SK-N-SH treated with all-trans-retinoic acid at 6 μM for 48 hours (cell line): Measurements from ENCODE around the gene APIP.
A peak's percentile ranks its signal among the peaks of the same experiment; 100 is the strongest.

Experiments
- ATAC-seq: fragments of 200-7000 bp; cut with Tn5 transposase; 3 replicates; pipeline ENCODE4 v1.9.1; 2020; ENCODE audit warnings: mild to moderate bottlenecking, moderate library complexity
- ARNTL ChIP-seq: fragments of 450-650 bp; formaldehyde crosslinking; IDR thresholded peaks from 2 replicates; pipeline ENCODE4 v1.5.0; 2020; ENCODE audit warnings: low read depth, mild to moderate bottlenecking, moderate library complexity, borderline replicate concordance
- BACH2 ChIP-seq: fragments of 250-450 bp; sonication (Bioruptor Pico); IDR thresholded peaks from 2 replicates; pipeline ENCODE4 v1.9.0; 2021; ENCODE audit warnings: mild to moderate bottlenecking, borderline replicate concordance
- CSDC2 ChIP-seq: fragments of 250-450 bp; sonication (Bioruptor Pico); IDR thresholded peaks from 2 replicates; pipeline ENCODE4 v1.5.0; 2020; ENCODE audit warnings: mild to moderate bottlenecking, moderate library complexity
- ESRRG ChIP-seq: fragments of 250-450 bp; sonication (Bioruptor Pico); IDR thresholded peaks from 2 replicates; pipeline ENCODE4 v1.6.1; 2021; ENCODE audit warnings: mild to moderate bottlenecking
- ISL1 ChIP-seq: fragments of 250-450 bp; sonication (Bioruptor Pico); IDR thresholded peaks from 2 replicates; pipeline ENCODE4 v2.1.2; 2022; ENCODE audit warnings: mild to moderate bottlenecking, moderate library complexity
- OSR1 ChIP-seq: fragments of 250-450 bp; sonication (Bioruptor Pico); IDR thresholded peaks from 2 replicates; pipeline ENCODE4 v1.8.0; 2022; ENCODE audit warnings: moderate library complexity, mild to moderate bottlenecking, inconsistent platforms
- PATZ1 ChIP-seq: fragments of 250-450 bp; sonication (Bioruptor Pico); IDR thresholded peaks from 2 replicates; pipeline ENCODE4 v1.8.0; 2020; ENCODE audit warnings: mild to moderate bottlenecking, moderate library complexity, borderline replicate concordance
- PPARA ChIP-seq: fragments of 250-450 bp; sonication (Bioruptor Pico); IDR thresholded peaks from 2 replicates; pipeline ENCODE4 v1.5.0; 2020; ENCODE audit warnings: mild to moderate bottlenecking, borderline replicate concordance
- RARB ChIP-seq: fragments of 250-450 bp; sonication (Bioruptor Pico); IDR thresholded peaks from 2 replicates; pipeline ENCODE4 v1.8.0; 2021; ENCODE audit warnings: mild to moderate bottlenecking, moderate library complexity
- SNAI2 ChIP-seq: fragments of 250-450 bp; sonication (Bioruptor Pico); IDR thresholded peaks from 2 replicates; pipeline ENCODE4 v1.5.0; 2020; ENCODE audit warnings: mild to moderate bottlenecking, moderate library complexity
- TCF4 ChIP-seq: fragments of 250-450 bp; sonication (Bioruptor Pico); IDR thresholded peaks from 2 replicates; pipeline ENCODE4 v1.8.0; 2021; ENCODE audit warnings: mild to moderate bottlenecking, moderate library complexity, borderline replicate concordance
- TOX ChIP-seq: fragments of 250-450 bp; sonication (Bioruptor Pico); IDR thresholded peaks from 2 replicates; pipeline ENCODE4 v1.8.0; 2021; ENCODE audit warnings: mild to moderate bottlenecking, moderate library complexity, borderline replicate concordance
- TSHZ2 ChIP-seq: fragments of 250-450 bp; sonication (Bioruptor Pico); IDR thresholded peaks from 2 replicates; pipeline ENCODE4 v1.5.0; 2020; ENCODE audit warnings: mild to moderate bottlenecking, moderate library complexity
- ZC3H10 ChIP-seq: fragments of 250-450 bp; sonication (Bioruptor Pico); IDR thresholded peaks from 2 replicates; pipeline ENCODE4 v1.5.1; 2021; ENCODE audit warnings: mild to moderate bottlenecking, moderate library complexity
- ZFP3 ChIP-seq: fragments of 250-450 bp; sonication (Bioruptor Pico); IDR thresholded peaks from 2 replicates; pipeline ENCODE4 v1.5.0; 2020; ENCODE audit warnings: mild to moderate bottlenecking, moderate library complexity
- ZFP30 ChIP-seq: fragments of 450-650 bp; formaldehyde crosslinking; IDR thresholded peaks from 2 replicates; pipeline ENCODE4 v1.5.0; 2022; ENCODE audit warnings: mild to moderate bottlenecking, moderate library complexity
- ZNF565 ChIP-seq: fragments of 450-650 bp; formaldehyde crosslinking; conservative IDR thresholded peaks from 2 replicates; pipeline ENCODE4 v1.5.0; 2020; ENCODE audit warnings: low read depth, mild to moderate bottlenecking, moderate library complexity
- ZNF70 ChIP-seq: fragments of 450-650 bp; formaldehyde crosslinking; IDR thresholded peaks from 2 replicates; pipeline ENCODE4 v1.5.0; 2020; ENCODE audit warnings: mild to moderate bottlenecking, moderate library complexity
- ZNF8 ChIP-seq: fragments of 450-650 bp; formaldehyde crosslinking; IDR thresholded peaks from 2 replicates; pipeline ENCODE4 v1.5.0; 2020; ENCODE audit warnings: mild to moderate bottlenecking, moderate library complexity
- TF ChIP-seq, protein P1 (sequence below): fragments of 250-450 bp; sonication (Bioruptor Pico); IDR thresholded peaks from 2 replicates; pipeline ENCODE4 v1.8.0; 2021; ENCODE audit warnings: low read depth, mild to moderate bottlenecking, moderate library complexity, borderline replicate concordance
- TF ChIP-seq, protein P2 (sequence below): fragments of 250-450 bp; sonication (Bioruptor Pico); IDR thresholded peaks from 2 replicates; pipeline ENCODE4 v1.5.1; 2020; ENCODE audit warnings: low read depth, mild to moderate bottlenecking, moderate library complexity

Gene APIP

DNA sequence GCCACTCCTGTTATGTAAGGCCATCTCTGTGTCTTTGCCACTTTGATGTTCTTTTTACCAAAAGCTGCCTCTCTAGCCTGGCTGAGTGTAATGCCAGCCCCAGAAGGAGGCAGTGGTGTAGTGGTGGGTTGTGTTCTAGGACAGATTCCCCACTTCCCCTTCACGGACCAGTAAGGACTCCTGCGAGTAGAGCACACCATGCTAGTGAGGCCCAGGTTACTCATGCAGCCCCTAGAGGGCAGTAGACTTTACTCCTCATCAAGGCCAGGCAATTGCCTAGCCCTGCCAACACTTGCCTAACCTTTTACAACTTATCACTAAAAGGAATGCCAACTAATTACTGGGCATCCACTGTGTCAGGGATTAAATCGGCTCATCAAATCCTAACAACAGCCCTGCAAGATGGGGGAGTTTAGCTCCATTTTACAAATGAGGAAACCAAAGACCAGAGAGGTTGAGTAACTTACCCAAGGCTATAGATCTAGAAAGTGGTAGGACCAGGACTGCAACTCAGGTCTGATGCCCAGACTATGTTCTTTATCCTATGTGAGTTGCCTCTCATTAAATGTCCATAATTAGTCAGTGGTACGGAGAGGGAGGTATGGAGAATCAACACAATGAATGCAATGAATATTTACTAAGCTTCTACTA is 75.3 kb downstream of the APIP start:
- TF ChIP-seq CSDC2 (no peak), ISL1 (CRISPR knock-in tag) (no peak), SNAI2 (CRISPR knock-in tag) (no peak), BACH2 (CRISPR knock-in tag) (no peak), TOX (CRISPR knock-in tag) (no peak), ZNF565 (CRISPR knock-in tag) (no peak), ZNF8 (CRISPR knock-in tag) (no peak), ZNF70 (CRISPR knock-in tag) (no peak), ARNTL (no peak), ZFP3 (CRISPR knock-in tag) (no peak), PATZ1 (CRISPR knock-in tag) (no peak), TCF4 (CRISPR knock-in tag) (no peak)
- TF ChIP-seq, protein P1, sequence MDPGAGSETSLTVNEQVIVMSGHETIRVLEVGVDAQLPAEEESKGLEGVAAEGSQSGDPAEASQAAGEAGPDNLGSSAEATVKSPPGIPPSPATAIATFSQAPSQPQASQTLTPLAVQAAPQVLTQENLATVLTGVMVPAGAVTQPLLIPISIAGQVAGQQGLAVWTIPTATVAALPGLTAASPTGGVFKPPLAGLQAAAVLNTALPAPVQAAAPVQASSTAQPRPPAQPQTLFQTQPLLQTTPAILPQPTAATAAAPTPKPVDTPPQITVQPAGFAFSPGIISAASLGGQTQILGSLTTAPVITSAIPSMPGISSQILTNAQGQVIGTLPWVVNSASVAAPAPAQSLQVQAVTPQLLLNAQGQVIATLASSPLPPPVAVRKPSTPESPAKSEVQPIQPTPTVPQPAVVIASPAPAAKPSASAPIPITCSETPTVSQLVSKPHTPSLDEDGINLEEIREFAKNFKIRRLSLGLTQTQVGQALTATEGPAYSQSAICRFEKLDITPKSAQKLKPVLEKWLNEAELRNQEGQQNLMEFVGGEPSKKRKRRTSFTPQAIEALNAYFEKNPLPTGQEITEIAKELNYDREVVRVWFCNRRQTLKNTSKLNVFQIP (CRISPR knock-in tag) = no peak
- TF ChIP-seq, all 23 proteins: peak for 0
- peak; percentile 84 for ATAC-seq

DNA sequence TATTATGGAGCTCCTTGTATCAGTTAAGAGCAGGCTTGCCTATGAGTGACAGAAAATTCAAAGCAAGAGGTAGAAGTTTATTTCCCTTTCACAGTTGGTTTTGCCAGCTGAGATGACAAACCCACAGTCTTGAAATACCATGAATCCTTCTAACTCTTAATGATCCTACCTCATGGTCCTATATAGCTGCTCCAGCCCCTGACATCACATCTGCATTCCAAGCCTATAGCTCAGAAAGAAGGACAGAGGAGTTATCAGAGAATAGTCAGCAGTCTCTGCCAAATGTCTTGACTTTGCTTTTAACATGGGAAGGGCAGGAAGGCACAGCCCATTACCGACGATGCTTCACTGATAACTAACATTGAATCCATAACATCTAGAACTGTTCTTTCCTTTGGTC is 76.2 kb downstream of the APIP start:
- TF ChIP-seq ZFP30 (no peak), TCF4 (CRISPR knock-in tag) (no peak), ZFP3 (CRISPR knock-in tag) (no peak), ESRRG (CRISPR knock-in tag) (no peak), ZNF70 (CRISPR knock-in tag) (no peak), OSR1 (CRISPR knock-in tag) (no peak), ZNF8 (CRISPR knock-in tag) (no peak), PPARA (CRISPR knock-in tag) (no peak), TSHZ2 (no peak), RARB (no peak)
- TF ChIP-seq, protein P2, sequence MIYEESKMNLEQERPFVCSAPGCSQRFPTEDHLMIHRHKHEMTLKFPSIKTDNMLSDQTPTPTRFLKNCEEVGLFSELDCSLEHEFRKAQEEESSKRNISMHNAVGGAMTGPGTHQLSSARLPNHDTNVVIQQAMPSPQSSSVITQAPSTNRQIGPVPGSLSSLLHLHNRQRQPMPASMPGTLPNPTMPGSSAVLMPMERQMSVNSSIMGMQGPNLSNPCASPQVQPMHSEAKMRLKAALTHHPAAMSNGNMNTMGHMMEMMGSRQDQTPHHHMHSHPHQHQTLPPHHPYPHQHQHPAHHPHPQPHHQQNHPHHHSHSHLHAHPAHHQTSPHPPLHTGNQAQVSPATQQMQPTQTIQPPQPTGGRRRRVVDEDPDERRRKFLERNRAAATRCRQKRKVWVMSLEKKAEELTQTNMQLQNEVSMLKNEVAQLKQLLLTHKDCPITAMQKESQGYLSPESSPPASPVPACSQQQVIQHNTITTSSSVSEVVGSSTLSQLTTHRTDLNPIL (CRISPR knock-in tag) = no peak
- TF ChIP-seq, all 23 proteins: peak for 0
- ATAC-seq = no peak

- TF ChIP-seq RARB = no peak
- ATAC-seq = no peak
Measured at GRCh38 chr11:34836958-34837856, 79.0 kb downstream of the APIP start.

DNA sequence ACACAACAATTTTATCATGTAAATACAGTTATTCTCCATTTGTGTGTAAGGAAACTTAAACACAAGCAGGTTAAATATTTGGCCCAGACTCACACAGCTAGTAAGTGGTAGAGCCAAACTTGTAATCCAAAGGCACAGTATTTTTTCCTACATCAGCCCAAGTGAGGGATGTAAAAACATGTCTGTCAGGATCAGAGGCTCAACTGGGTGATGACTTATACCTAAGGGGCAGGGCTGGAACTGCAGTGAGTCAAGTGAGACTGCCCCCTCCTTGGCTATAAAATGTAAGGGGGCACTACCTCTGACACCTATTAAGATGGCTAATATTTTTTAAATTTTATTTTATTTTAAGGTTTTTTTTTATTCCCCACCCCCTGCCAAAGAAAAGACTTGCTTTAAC is 82.6 kb downstream of the APIP start:
- no peak for ATAC-seq
- TF ChIP-seq PPARA (CRISPR knock-in tag) = no peak
- no peak for TF ChIP-seq ESRRG (CRISPR knock-in tag)
- TF ChIP-seq, protein P1 (CRISPR knock-in tag) = no peak
- TF ChIP-seq, protein P2 (CRISPR knock-in tag) = no peak
- TF ChIP-seq SNAI2 (CRISPR knock-in tag) = no peak
- no peak for TF ChIP-seq TSHZ2
- no peak for TF ChIP-seq ZC3H10
